Neural cell (in vitro differentiated cells): Measurements from ENCODE around the gene SND1. TPM values are rescaled to one million over a fixed set of nuclear protein-coding genes. Genes with fewer than 3 reads are reported as not detected.

ENCODE experiments used
- H2AFZ ChIP-seq: fragments of 200-600, 300-800 bp; sonication (generic), shearing (Covaris generic); 2 replicates; pipeline ENCODE4 v1.6.0; 2014; ENCODE audit warnings: low read depth, mild to moderate bottlenecking, antibody characterized with exemption, low read length, moderate library complexity
- H3F3A ChIP-seq: fragments of 200-600 bp; shearing (Covaris generic); 2 replicates; pipeline ENCODE4 v1.6.1; 2016; ENCODE audit warnings: mild to moderate bottlenecking, moderate library complexity, mixed read lengths, antibody characterized with exemption, low read length; ENCODE audit not compliant: insufficient read depth, poor library complexity, severe bottlenecking
- H3K27ac ChIP-seq: fragments of 200-600, 300-800 bp; sonication (generic), shearing (Covaris generic); 2 replicates; pipeline ENCODE4 v1.5.1; 2014; ENCODE audit warnings: mild to moderate bottlenecking, low read length, moderate library complexity
- H3K27me3 ChIP-seq: fragments of 300-800, 200-600 bp; sonication (generic), shearing (Covaris generic); 2 replicates; pipeline ENCODE4 v1.6.0; 2014; ENCODE audit warnings: mild to moderate bottlenecking, low read depth, low read length, moderate library complexity; ENCODE audit not compliant: insufficient read depth
- H3K36me3 ChIP-seq: fragments of 300-800, 200-600 bp; sonication (generic), shearing (Covaris generic); 2 replicates; pipeline ENCODE4 v1.5.1; 2014; ENCODE audit warnings: mild to moderate bottlenecking, antibody characterized with exemption, low read length, moderate library complexity; ENCODE audit not compliant: insufficient read depth
- H3K4me2 ChIP-seq: fragments of 300-800, 200-600 bp; sonication (generic), shearing (Covaris generic); 2 replicates; pipeline ENCODE4 v1.6.0; 2014; ENCODE audit warnings: mild to moderate bottlenecking, low read length
- H3K4me3 ChIP-seq: fragments of 300-800, 200-600 bp; sonication (generic), shearing (Covaris generic); 2 replicates; pipeline ENCODE4 v1.5.1; 2014; ENCODE audit warnings: mild to moderate bottlenecking, low read length, moderate library complexity
- H3K79me2 ChIP-seq: fragments of 200-600 bp; shearing (Covaris generic); replicated peaks from 2 replicates; pipeline ENCODE4 v1.6.0; 2014; ENCODE audit warnings: mild to moderate bottlenecking, low read length, moderate library complexity; ENCODE audit not compliant: insufficient read depth
- H3K9ac ChIP-seq: fragments of 300-800, 200-600 bp; sonication (generic), shearing (Covaris generic); 2 replicates; pipeline ENCODE4 v1.6.1; 2016; ENCODE audit warnings: mild to moderate bottlenecking, low read length, mixed read lengths
- H3K9me2 ChIP-seq: fragments of 200-600 bp; shearing (Covaris generic); 2 replicates; pipeline ENCODE4 v1.6.1; 2016; ENCODE audit warnings: mild to moderate bottlenecking, low read length, mixed read lengths; ENCODE audit not compliant: insufficient read depth
- H3K9me3 ChIP-seq: fragments of 200-600, 300-800 bp; sonication (generic), shearing (Covaris generic); 2 replicates; pipeline ENCODE4 v1.6.1; 2016; ENCODE audit warnings: mild to moderate bottlenecking, mixed run types, low read length, moderate library complexity, mixed read lengths
- H4K20me1 ChIP-seq: fragments of 200-600 bp; shearing (Covaris generic); 2 replicates; pipeline ENCODE4 v1.6.1; 2016; ENCODE audit warnings: mild to moderate bottlenecking, mixed run types; ENCODE audit not compliant: insufficient read depth
- EP300 ChIP-seq: fragments of 450-650 bp; conservative IDR thresholded peaks from 2 replicates; pipeline ENCODE4 v1.6.1; 2014; ENCODE audit warnings: antibody characterized with exemption, mild to moderate bottlenecking, moderate library complexity; ENCODE audit not compliant: poor library complexity, severe bottlenecking
- EZH2 ChIP-seq: fragments of 200-600, 300-800 bp; shearing (Covaris generic), sonication (generic); IDR thresholded peaks from 2 replicates; pipeline ENCODE4 v1.6.1; 2014; ENCODE audit warnings: antibody characterized with exemption, low read length, borderline replicate concordance, mild to moderate bottlenecking; ENCODE audit not compliant: insufficient read depth, poor library complexity, severe bottlenecking
- MXI1 ChIP-seq: fragments of 450-650 bp; conservative IDR thresholded peaks from 2 replicates; pipeline ENCODE4 v1.6.1; 2014; ENCODE audit warnings: antibody characterized with exemption, mild to moderate bottlenecking; ENCODE audit not compliant: poor library complexity, severe bottlenecking
- POLR2AphosphoS5 ChIP-seq: IDR thresholded peaks from 2 replicates; pipeline ENCODE4 v1.6.1; 2012
- RAD21 ChIP-seq: fragments of 450-650 bp; conservative IDR thresholded peaks from 2 replicates; pipeline ENCODE4 v1.6.1; 2014; ENCODE audit warnings: antibody characterized with exemption, mild to moderate bottlenecking, moderate library complexity
- SMC3 ChIP-seq: fragments of 450-650 bp; conservative IDR thresholded peaks from 2 replicates; pipeline ENCODE4 v1.6.1; 2014; ENCODE audit warnings: antibody characterized with exemption, mild to moderate bottlenecking, moderate library complexity; ENCODE audit not compliant: poor library complexity
- TAF1 ChIP-seq: IDR thresholded peaks from 2 replicates; pipeline ENCODE4 v1.6.1; 2012; ENCODE audit warnings: low read depth
- polyA plus RNA-seq: library from polyadenylated mRNA; depleted of rRNA; stranded (reverse); fragments of >200 nt; gene quantifications from 2 replicates; pipeline ENCODE4 v1.2.3, GENCODE V29; 2014
- TF ChIP-seq, protein P1 (sequence below): fragments of 450-650 bp; IDR thresholded peaks from 2 replicates; pipeline ENCODE4 v1.5.1; 2014; ENCODE audit warnings: antibody characterized with exemption, mild to moderate bottlenecking, moderate library complexity; ENCODE audit not compliant: poor library complexity, severe bottlenecking
- TF ChIP-seq, protein P2 (sequence below): IDR thresholded peaks from 2 replicates; pipeline ENCODE4 v1.6.1; 2012; ENCODE audit warnings: borderline replicate concordance

SND1 gene
- polyA plus RNA-seq, 1 donor from 2014 or later = 37.4 TPM

DNA sequence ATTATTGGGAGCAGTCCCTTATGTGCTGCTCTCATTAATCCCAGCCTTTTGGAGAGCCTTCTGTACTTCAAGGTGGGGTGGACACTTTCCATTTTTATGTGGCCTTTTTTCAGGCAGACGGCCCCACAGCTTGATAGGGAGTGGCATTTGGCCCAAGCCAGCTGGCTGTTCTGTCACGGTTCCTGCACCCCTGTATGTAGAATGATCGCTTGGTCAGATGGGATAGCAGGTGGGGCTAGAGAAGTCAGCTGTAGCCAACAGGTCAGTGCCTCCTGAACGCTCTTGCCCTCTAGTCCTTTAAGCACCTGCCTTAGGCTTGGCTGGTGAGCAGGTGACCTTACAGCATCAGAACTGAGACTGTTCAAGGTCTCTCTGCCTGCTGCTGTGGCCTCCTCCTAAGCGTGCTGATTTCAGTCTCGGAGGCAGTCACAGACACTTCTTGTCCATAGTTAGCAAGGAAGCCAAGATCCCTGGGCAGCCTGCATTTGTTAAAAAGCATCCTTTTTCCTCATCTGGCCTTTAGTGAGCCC lies 283.9 kb downstream of the SND1 start:
- H3K4me2 ChIP-seq = no peak overlapping the region
- H3K27me3 ChIP-seq = no peaks in the 10 kb centered on the region
- no peak for TF ChIP-seq MXI1
- TF ChIP-seq, protein P1, sequence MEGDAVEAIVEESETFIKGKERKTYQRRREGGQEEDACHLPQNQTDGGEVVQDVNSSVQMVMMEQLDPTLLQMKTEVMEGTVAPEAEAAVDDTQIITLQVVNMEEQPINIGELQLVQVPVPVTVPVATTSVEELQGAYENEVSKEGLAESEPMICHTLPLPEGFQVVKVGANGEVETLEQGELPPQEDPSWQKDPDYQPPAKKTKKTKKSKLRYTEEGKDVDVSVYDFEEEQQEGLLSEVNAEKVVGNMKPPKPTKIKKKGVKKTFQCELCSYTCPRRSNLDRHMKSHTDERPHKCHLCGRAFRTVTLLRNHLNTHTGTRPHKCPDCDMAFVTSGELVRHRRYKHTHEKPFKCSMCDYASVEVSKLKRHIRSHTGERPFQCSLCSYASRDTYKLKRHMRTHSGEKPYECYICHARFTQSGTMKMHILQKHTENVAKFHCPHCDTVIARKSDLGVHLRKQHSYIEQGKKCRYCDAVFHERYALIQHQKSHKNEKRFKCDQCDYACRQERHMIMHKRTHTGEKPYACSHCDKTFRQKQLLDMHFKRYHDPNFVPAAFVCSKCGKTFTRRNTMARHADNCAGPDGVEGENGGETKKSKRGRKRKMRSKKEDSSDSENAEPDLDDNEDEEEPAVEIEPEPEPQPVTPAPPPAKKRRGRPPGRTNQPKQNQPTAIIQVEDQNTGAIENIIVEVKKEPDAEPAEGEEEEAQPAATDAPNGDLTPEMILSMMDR = no peak
- no peak for TF ChIP-seq EP300
- no peak for TF ChIP-seq POLR2AphosphoS5
- no peak for TF ChIP-seq SMC3
- no peak for TF ChIP-seq RAD21
- TF ChIP-seq TAF1 = no peak
- TF ChIP-seq, protein P2, sequence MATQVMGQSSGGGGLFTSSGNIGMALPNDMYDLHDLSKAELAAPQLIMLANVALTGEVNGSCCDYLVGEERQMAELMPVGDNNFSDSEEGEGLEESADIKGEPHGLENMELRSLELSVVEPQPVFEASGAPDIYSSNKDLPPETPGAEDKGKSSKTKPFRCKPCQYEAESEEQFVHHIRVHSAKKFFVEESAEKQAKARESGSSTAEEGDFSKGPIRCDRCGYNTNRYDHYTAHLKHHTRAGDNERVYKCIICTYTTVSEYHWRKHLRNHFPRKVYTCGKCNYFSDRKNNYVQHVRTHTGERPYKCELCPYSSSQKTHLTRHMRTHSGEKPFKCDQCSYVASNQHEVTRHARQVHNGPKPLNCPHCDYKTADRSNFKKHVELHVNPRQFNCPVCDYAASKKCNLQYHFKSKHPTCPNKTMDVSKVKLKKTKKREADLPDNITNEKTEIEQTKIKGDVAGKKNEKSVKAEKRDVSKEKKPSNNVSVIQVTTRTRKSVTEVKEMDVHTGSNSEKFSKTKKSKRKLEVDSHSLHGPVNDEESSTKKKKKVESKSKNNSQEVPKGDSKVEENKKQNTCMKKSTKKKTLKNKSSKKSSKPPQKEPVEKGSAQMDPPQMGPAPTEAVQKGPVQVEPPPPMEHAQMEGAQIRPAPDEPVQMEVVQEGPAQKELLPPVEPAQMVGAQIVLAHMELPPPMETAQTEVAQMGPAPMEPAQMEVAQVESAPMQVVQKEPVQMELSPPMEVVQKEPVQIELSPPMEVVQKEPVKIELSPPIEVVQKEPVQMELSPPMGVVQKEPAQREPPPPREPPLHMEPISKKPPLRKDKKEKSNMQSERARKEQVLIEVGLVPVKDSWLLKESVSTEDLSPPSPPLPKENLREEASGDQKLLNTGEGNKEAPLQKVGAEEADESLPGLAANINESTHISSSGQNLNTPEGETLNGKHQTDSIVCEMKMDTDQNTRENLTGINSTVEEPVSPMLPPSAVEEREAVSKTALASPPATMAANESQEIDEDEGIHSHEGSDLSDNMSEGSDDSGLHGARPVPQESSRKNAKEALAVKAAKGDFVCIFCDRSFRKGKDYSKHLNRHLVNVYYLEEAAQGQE = no peak
- TF ChIP-seq EZH2 = no peak
- H3K9me2 ChIP-seq = no peaks in the 10 kb centered on the region
- H3K36me3 ChIP-seq = peaks cover 7% of the 10 kb centered on the region
- no peaks in the 10 kb centered on the region for H3K79me2 ChIP-seq
- H3K9ac ChIP-seq = no peak overlapping the region
- H3K9me3 ChIP-seq = peaks cover 5% of the 10 kb centered on the region
- no peaks in the 10 kb centered on the region for H3F3A ChIP-seq
- no peak overlapping the region for H3K27ac ChIP-seq
- H2AFZ ChIP-seq = no peak overlapping the region
- no peak overlapping the region for H3K4me3 ChIP-seq
- no peaks in the 10 kb centered on the region for H4K20me1 ChIP-seq

DNA sequence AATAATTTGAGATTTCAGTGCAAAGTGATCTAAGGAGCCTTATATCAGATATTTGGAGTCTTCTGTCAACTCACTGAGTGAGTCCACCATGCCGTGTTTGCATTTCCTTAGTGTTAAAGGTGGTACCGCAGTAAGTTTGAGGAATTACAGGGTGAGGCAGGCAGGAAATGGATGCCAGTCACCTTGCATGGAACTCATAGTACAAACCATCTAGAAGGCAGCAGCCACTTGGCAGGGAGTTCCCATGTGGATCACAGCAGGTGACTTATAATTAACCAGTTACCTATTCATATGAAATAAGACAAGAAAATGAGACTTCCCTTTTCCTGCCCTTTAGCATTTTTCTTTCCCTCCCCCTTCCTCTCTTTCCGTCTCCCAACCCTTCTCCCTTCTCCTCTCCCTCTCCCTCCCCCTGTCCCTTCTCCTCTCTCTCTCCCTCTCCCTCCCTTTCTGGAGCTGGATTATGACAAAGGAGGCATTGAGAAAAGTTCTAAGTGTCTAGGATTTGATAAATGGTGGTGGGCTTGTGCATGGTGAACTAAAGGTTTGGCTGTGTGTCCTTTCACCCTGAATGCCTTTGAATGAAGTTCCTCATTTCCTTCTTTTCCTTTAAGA lies 285.2 kb downstream of the SND1 start:
- H3F3A ChIP-seq = no peaks in the 10 kb centered on the region
- H3K27me3 ChIP-seq = no peaks in the 10 kb centered on the region
- H3K79me2 ChIP-seq = no peaks in the 10 kb centered on the region
- no peak overlapping the region for H2AFZ ChIP-seq
- H3K4me3 ChIP-seq = no peak overlapping the region
- no peaks in the 10 kb centered on the region for H3K36me3 ChIP-seq
- no peak overlapping the region for H3K4me2 ChIP-seq
- no peak for TF ChIP-seq POLR2AphosphoS5
- TF ChIP-seq, protein P1 = no peak
- no peak for TF ChIP-seq TAF1
- TF ChIP-seq SMC3 = no peak
- TF ChIP-seq EP300 = no peak
- TF ChIP-seq, protein P2 = no peak
- no peak for TF ChIP-seq RAD21
- no peak overlapping the region for H3K27ac ChIP-seq
- no peaks in the 10 kb centered on the region for H4K20me1 ChIP-seq
- no peaks in the 10 kb centered on the region for H3K9me3 ChIP-seq
- no peak overlapping the region for H3K9ac ChIP-seq
- H3K9me2 ChIP-seq = no peaks in the 10 kb centered on the region
